GM21717 (cell line): ENCODE data around the gene RASGRP3.

Experiments
- ATAC-seq: cut with Tn5 transposase; IDR thresholded peaks from one replicate; pipeline ENCODE4 v1.9.1; 2021; ENCODE audit warnings: mild to moderate bottlenecking, moderate library complexity; ENCODE audit not compliant: unreplicated experiment

Gene RASGRP3

DNA sequence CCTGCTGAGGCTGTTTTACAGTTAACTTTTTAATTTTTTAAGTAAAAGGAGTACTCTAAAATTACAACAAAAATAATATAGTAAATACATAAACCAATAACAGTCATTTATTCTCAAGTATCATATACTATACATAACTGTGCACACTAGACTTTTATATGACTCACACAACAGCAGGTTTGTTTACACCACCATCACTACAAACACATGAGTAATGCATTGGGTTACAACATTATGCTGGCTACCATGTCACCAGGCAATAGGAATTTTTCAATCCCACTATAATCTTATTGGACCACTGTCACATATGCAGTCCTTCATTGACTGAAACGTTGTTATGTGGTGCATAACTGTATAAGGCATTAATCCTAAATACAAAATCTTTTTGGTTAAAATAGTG lies 42.5 kb downstream of the RASGRP3 start:
- ATAC-seq: no peak

DNA sequence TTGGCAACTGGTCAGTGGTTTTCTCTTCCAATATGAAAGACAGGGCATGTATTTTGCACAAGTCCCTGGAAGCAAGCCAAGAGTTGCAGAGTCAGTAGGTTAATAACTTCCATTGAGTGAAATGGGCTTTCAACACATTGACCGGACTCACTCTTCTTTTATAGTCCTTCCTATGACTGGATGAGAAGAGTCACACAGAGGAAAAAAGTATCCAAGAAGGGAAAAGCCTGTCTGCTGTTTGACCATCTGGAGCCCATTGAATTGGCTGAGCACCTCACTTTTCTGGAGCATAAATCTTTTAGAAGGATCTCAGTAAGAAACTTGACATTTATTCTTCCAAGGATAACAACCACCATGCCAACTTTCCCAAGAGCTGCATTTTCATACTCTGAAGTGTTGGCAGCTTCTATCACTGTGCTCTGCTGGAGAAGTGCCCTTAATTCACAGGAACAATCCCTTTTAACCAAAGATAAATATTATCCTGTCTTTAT lies 45.4 kb downstream of the RASGRP3 start:
- ATAC-seq: no peak

DNA sequence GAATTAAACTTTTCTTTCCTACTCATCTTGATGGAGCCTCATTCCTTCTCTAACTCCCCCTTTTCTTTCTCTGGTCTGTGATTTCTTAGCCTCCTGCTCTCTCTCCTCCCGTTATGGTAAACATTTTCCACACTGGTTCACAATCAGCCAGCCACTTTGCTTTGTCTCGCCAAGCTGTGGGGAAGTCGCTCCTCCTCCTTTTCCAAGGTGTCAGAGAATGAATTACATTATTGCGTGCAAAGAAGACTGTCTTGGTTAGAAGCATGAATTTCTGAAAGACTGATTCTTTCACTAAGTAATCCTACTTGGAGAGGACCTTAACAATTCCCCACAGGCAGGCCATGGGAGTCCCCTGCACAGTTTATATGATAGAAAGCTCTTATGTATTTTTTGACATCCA lies 46.1 kb downstream of the RASGRP3 start:
- no peak for ATAC-seq

DNA sequence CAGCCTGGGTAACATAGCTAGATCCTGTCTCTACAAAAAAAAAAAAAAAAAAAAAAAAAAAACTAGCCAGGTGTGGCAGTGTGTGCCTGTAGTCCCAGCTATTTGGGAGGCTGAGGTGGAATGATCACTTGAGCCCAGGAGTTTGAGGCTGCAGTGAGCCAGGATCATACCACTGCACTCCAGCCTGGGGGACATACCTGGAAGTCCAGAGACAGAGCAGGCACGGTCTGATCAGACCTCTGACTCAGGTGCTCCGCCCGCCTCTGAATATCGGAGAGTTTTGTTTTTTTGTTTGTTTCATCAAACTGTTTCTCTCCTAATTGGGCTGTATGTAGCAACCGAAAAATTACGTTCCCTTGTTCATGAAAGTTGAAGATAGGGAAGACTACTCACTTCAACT lies 49.2 kb downstream of the RASGRP3 start:
- no peak for ATAC-seq

DNA sequence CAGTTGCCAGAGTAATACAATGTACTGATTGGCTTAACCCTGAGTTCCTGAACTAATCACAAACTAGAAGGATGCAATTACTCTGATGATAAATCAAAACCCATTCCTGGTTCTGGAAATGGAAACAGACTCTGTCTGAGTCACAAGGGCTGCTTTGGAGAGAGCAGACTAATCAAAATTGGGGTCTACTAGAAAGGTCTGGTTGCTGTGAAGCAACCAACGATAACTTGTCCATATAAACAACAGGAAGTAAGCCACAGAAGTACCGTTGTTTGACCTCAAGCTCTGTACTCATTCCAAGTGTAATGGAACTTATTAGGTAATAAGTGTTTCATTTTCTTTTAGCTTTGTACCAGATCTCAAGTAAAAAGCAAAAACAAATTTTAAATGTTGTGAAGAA lies 49.7 kb downstream of the RASGRP3 start:
- ATAC-seq: no peak

DNA sequence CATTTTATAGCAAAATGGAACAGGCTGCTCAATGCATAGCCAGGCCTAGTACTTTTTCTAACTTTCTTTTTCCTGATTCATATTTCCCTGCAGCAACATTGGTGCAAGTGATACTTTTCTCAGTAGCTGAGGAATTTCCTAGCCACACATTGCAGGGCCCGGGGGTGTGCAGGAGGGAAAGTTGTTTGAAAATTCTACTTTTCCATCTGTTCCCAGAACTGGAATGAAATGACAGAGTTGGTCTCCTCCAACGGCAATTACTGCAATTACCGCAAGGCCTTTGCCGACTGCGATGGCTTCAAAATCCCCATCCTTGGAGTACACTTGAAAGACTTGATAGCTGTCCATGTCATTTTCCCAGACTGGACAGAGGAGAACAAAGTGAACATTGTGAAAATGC lies 50.5 kb downstream of the RASGRP3 start:
- ATAC-seq: no peak

DNA sequence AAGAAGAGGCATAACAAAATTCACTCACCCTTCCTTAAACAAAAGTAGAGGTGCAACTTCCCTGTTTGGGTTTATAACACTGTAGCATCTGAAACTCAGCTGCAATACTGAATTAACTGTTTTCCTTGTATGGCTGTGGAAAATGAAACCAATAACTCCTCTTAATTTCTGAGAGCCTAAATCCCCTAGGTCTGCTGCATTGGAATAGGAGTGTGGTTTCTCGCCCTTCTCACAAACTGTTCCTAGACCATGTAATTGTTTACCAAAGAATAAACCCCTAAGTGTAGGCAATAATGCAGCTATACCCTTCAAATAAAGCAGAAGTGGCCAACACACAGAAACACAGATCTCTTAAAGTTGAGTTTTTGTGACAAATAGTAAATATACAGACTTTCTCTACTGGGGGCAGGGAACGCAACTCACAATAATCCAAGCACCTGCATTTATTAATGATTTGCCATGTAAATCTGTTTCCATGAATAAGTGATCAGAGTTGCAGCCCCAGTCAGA lies 52.0 kb downstream of the RASGRP3 start:
- no peak for ATAC-seq

DNA sequence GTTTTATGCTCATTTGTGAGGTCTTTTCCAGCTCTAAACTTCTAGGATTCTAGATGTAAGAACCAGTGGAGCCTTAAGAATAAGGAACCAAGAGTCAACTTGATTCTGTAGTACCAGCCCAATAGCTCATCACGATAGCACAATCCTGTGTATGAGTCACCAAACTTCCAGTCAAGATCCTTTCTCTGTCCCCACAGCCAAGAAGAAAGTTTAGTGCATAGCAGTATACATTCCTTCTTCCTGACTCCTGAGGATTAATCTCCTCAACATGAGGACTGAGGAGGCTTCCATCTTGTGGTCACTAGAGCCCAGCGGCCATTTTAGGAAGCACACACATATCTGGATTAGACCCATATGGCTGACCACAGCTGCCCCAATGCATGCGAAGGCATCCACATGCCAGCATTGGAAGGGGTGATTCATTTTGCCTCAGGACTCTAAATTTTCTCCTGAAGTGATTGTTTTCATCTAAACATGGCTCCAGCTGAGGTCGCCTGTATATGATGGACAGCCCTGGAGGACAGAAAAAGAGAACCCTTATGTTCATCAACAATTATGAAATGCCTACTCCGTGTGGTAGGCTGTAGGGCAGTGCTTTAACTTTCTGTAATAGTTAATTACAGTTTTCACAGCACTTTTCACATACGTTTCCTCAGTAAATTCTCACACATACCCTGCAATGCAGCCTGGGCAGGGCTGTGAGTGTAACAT lies 53.5 kb downstream of the RASGRP3 start:
- ATAC-seq: peak; percentile 23

DNA sequence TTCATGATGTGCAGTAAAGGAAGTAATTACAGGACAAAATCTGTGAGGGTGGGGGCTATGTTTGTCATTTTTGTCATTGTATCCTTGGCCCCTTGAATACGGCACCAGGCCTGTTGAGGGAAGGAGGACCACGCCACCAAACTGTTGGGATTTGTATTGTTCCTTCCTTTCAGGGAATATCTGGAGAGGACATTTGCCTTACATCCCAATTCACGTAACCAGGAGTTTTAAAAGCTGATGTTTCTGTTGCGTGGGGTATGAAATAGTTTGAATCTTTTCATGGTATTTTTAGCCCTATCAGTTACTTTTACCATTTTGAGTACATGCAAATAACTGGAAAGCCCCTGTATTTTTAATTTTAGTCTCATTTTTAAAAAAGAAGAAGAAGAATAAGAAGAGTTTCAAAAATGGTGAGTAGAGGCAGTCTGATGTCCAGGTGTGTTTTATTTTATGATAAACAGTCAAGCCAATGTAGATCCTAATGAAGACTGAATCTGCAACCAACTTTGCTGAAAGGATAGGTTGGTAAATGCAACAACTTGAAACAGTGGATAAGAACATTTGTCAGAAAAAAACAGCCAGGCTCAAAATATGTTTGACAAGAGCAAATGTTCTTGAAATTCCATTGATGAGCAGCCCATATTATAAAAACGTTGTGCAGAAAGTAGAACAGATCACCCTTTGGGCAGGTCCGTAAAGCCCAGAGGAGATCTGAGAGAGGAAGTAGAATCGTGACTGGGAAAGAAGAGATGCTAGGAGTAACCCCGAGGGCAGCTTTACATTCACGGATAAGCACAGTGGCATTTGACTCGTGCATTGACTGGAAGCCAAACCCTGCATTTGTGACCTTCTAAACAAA lies 54.5 kb downstream of the RASGRP3 start:
- peak; percentile 33 for ATAC-seq

DNA sequence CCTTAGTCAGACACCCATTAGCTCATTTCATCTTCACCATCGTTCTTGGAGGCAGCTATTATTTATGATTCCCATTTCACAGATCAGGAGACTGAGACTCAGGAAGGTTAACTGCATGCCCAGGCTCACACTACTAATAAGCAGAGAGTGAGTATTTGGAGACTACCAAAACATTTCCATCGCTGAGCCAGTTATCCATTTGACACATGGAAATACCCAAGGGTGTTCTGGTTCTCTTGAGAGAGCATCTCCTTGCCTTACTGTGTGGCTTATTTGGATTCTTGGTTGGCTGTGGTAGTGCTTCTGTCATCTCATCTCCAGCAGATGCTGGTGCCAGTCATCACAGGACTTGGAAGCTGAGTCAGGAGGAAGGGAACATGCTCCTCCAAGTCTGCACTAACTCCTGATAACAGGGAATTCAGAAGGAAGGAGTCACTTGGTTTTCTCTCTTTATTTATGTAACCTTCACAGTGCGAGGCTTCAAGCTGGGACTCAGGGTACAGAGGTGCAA lies 55.2 kb downstream of the RASGRP3 start:
- ATAC-seq: peak; percentile 14

DNA sequence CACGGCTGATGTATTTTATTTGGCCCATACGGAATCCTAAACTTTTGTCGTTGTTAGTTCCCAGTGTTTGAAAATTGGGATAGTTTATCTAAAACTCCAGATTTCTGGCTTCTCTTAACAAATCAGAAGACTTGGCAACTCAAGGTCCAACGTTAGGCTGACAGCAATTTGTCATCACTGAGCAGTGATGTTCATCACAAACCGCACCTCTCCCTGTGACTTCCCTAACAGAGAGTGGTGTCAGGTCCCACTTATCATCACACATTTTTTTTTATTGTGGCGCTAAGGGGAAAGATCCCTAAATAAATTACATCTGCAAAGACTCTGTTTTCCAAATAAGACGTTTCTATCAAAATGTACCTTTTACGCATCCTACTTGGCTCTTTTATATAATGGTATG lies 55.7 kb downstream of the RASGRP3 start:
- ATAC-seq: no peak

DNA sequence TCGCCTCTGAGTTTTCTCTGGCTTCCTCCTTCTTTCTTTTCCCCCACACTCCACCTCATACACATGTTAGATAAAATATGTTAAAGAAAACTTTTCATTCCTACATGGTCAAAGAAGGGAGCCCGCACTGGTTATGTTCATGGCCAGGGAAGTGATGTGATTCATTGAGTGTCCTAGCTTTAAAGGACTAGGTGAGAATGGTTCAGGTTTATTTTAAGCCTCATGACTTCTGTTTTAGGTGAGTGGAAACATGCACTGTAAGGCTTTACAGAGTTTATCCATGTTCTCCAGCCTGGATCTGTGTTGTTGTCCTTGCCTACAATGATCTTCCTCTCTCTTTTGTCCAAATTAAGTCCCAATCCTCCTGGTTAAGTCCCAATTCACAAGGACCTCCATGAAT lies 56.5 kb downstream of the RASGRP3 start:
- no peak for ATAC-seq

DNA sequence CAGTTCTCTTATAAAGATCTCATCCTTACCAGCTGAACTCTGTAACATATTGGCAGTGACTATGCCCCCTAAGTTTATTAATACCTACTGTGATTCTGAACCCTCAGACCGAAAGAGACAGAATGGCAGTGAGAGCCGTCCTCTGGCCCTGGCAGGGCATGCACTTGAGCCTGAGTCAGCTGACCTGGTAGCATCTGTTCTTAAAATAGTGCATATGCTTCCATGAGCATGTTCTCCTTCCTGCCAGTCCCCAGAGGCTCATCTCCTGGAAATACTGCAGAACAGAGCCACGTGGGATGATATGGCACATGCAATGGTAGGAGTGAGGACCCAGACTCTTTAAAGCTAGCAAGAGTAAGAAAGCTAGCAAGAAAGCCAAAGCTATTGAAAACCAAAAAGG lies 59.0 kb downstream of the RASGRP3 start:
- ATAC-seq: no peak

DNA sequence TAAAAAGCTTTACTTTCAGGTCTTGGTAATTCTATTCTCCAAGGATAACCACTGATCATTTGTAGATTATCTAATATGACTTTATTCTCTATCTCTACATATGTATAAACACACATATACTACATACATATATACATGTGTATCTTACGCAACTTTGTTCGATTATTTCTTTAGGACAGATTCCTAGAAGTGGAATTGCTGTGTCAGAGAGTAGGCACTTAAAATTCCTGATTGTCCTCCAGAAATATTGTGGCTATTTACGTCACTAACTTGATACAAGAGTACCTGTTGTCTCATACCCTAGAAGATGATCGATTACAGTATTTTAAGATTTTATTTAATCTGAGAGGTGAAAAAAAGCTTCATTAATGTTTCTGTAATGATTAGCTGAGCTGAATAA lies 64.8 kb downstream of the RASGRP3 start:
- no peak for ATAC-seq

DNA sequence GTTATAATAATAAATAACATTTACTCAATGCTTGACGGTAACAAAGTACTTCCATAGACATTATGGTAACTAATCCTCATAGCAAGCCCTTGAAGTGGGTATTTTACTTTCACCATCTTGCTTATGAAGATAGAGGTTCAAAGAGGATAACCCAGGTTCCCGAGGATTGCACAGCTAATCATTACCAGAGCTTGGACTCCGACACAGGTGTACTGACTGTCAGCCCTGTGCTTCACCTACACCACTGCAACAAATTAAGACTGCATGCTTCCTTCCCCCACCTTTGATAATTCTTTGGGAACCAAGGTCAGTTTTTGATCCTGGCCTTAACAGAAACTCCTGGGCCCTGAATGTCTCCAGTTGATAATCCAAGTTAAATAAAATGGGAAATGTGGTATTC lies 73.8 kb downstream of the RASGRP3 start:
- ATAC-seq: no peak

DNA sequence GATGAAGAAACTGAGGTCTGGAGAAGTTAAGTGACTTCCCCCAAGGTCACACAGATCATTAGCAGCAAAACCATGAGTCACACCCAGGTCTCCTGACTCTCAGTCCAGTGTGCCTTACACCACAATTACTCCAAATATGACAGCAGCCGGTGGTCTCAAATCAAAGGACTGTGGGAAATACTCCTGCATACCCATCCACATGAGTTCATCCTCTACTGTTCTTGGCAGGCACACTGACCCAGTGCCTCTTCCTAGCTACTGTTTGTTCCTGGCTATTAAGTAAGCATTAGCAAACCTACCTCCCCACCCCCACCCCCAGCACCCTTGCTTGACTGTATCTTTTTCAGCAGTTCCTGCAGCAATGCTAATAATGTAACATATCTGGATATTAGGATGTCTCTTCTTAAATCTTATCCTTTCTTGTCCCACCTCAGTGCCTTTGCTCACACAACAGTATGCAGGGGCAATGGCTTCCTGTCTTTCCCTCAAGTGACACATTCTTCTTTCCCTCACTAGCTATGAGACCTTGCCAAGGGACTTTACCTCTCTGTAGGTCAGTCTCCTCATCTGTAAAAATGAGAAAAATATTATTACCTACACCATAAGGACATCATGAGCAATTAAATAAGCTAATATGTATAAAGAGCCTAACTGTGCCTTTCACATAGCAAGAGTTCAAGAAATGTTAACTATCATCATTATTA lies 76.5 kb downstream of the RASGRP3 start:
- ATAC-seq: no peak

DNA sequence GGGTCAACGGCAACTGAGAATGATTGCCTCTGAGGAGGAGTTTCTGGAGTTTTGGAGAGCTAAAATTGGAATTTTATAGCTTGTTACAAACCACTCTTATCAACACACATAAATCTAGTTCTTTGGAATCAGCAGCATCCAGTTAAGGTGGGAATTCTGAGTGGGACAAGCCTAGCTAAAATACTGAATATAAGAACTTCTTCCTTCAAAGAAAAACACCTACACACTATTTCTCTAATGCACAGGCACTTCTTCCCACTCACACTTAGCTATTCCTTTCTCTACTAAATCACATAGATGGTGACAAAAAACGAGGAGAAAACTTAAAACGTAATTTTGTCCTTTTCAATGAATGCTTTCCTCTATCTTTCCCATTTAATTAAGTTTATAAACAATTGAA lies 79.2 kb downstream of the RASGRP3 start:
- no peak for ATAC-seq

DNA sequence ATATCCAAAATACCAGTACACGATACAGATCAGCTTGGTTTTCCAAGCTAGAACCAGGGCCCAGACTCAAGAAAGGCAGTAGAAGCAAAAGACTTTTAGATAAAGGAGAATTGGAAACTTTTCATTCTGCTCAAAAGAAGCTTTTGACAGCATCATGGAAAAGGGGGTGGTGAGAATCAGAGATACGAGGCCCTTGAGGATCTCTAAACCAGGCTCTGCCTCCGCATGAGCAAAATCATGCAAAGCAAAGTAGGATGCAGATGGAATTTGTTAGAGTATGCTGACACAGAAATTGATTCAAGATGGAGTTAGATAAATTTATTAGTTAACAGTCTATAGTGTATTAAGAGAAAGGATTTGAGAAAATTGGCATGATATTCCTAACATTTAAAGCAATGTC lies 82.9 kb downstream of the RASGRP3 start:
- no peak for ATAC-seq

DNA sequence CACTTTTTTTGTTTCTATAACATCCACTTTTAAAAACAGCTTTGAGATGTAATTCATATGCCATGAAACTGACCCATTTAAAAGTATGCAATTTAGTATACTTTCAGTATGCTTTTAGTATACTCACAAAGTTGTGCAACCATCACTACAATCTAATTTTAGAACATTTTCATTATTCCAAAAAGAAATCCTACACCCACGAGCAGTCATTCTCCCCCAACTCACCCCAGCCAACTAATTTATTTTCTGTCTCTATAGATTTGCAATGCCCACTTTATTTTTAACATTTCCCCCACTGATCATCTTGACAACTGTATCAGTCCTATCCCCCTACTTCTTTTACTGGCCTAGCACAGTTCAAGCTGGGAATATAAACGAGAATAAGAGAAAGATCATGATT lies 83.6 kb downstream of the RASGRP3 start:
- no peak for ATAC-seq

DNA sequence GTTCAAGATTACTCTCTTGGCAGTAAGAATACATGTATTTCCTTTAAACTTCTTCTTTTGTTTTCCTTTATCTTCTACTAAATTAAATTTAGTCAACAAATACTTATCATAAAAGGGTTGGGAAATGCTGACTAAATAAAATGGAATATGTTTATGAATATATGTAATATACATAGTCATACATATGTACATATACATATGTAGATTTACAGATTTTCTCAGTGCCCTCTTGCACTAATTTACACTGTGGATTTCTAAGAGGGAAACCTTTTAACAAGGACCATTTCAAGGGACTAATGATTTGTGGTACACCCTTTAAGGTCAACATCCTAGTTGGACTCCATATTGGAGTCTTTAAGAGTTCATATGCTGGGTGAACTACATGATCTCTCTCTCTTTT lies 85.4 kb downstream of the RASGRP3 start:
- no peak for ATAC-seq

DNA sequence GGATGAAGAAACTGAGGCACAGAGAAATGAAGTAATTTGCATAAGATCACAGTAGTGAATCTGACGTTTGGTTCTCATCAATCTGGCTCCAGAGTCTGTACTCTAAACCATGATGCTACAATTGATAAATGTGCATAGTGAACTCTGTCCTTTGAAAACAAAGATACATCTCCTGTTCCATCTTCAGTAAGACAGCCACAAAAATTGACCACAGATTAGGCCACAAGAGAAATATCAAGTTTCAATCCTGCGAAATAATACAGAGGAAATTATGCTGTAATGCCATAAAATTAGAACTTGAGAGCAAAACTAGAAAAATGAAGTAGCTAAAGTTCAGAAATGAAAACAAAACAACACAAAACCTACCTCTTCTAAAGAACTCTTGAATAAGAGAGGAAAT lies 94.2 kb downstream of the RASGRP3 start:
- ATAC-seq: no peak
